ENCODE measurements around the gene ECI1.

Gene ECI1

DNA sequence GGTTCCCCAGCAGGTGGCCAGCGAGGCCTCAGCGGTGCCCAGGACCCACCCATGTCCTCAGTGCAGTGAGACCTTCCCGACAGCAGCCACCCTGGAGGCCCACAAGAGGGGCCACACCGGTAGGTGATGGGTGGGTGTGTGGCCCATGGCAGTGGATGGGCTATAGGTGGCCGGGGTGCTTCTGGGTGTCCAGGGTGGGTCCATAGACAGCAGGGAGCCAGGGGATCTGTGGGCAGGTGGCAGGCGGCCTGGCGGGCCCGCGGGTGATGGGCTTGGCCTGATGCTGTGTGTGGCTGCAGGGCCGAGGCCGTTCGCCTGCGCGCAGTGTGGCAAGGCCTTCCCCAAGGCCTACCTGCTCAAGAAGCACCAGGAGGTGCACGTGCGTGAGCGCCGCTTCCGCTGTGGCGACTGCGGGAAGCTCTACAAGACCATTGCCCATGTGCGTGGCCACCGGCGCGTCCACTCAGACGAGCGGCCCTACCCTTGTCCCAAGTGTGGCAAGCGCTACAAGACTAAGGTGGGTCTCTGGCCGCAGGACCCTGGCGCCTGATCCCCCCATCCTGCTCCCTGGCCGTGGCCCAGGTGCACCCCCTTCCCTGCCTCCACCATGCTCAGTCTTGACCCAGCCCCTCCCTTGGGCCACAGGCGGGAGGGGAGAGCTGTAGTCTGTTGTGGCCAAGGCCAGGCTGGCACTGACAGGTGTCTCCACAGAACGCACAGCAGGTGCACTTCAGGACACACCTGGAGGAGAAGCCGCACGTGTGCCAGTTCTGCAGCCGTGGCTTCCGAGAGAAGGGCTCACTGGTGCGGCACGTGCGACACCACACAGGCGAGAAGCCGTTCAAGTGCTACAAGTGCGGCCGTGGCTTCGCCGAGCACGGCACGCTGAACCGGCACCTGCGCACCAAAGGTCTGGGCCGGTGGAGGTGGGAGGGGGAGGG is 17.2 kb downstream of the ECI1 start:
- no peak for DNase-seq

DNA sequence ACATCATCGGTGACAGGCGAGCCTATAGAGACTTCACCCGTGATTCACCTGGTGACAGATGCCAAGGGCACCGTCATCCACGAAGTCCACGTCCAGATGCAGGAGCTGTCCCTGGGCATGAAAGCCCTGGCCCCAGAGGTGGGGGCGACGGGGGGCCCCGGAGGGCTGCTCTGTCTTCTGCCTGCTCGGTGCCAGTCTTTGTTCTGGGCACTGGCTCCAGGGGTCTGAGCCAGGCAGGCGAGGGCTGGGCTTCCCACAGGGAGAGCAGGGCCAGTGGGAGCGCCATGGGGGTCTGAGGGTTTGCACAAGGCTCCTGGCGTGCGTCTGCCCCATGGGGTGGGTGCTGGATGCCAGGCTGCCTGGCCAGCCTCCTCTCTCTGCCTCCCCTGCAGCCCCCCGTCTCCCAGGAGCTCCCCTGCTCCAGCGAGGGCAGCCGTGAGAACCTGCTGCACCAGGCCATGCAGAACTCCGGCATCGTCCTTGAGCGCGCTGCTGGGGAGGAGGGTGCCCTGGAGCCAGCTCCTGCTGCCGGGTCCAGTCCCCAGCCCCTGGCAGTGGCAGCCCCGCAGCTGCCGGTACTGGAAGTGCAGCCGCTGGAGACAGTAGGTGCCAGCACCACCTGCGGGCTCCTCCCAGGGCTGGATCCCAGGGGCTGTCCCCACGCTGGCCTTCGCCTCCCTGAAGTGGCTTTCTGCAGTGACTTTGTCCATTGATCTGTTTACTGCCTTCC is 18.2 kb downstream of the ECI1 start:
- DNase-seq: no peak

DNA sequence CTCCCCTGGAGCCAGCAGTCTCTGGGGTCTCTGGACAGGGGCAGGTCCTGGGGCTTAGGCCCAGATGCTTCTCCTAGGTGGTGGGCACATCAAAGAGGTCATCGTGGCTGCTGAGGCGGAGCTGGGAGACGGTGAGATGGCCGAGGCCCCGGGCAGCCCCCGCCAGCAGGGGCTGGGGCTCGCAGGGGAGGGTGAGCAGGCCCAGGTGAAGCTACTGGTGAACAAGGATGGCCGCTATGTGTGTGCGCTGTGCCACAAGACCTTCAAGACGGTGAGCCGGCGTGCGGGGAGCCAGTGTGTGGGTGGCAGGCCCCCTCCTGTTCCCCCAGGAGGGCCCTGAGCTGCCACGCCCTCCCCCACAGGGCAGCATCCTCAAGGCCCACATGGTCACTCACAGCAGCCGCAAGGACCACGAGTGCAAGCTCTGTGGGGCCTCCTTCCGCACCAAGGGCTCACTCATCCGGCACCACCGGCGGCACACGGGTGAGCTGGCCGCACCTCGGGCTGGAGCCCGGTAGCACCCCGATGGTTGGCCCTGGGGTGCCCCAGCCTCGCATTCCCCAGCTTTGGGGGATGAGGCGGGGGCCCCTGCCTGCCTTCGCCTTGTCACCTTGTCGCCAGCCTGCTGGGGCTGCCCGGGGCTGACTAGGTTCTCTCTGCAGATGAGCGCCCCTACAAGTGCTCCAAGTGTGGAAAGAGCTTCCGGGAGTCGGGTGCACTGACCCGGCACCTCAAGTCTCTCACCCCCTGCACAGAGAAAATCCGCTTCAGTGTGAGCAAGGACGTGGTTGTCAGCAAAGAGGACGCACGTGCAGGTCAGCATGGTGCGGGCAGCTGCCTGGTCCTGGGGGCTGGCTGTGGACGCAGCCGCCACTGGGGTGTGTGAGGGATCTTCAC is 19.0 kb downstream of the ECI1 start:
- DNase-seq: no peak

DNA sequence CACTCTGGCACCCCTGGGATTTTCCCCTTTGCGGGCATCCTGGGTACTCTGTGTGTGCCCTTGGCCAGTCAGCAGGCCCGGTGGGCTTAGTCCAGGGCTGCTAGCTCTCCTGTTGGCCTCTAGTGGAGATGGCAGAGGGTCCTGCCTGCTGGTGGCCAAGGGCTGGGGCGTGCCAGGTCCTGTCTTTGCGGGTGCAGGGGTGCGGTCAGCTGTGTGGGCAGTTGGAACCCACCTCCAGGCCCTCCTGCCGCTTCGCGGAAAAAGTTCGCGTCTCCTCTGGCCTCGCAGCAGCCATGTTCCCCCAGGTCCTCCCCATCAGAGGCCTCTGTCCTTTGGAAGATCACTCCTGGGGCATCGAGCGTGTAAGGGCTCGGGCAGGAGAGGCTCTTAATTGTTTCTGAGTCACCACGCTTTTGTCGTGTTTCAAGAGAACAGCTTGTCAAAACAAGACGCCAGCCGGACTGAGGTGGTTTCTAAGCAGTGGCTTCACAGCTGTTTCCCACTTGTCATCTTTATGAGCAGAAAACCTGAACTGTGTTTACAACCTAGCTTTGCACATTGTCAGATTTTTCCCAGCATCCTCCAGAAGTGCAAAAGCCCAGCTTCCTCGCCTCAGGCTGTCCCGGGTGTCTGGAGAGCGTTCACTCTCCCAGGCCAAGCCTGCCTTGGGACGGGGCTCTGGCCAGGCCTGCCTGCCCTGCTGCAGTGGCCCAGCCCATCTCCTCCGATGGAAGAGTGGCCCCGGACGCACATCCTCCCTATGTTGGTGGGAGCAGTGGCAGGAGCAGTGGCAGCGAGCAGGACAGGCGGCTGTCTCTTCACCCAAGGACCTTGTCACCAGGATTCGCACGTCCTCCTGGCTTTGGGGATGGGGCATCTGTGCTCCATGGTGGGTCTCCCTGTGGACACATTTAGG is 20.1 kb downstream of the ECI1 start:
- no peak for DNase-seq

DNA sequence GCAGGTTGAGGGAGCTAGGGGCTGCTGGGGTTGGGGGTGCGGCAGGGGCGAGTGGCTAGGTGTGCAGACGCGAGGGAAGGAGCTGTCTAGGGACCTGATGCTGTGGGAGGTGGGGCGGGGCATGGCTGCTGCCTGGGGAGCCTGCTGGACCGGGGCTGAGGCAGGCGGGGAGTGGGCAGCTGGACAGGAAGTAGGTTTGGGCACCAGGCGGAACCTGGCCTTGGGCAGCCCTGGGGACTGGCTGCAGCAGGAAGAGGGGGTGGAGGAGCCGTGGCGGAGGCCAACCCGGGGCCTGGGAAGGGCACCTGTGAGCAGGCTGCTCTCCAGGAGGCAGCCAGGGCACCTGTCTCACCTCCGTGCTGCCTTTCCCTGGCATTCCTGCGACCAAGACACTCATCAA is 21.0 kb downstream of the ECI1 start:
- DNase-seq: no peak

DNA sequence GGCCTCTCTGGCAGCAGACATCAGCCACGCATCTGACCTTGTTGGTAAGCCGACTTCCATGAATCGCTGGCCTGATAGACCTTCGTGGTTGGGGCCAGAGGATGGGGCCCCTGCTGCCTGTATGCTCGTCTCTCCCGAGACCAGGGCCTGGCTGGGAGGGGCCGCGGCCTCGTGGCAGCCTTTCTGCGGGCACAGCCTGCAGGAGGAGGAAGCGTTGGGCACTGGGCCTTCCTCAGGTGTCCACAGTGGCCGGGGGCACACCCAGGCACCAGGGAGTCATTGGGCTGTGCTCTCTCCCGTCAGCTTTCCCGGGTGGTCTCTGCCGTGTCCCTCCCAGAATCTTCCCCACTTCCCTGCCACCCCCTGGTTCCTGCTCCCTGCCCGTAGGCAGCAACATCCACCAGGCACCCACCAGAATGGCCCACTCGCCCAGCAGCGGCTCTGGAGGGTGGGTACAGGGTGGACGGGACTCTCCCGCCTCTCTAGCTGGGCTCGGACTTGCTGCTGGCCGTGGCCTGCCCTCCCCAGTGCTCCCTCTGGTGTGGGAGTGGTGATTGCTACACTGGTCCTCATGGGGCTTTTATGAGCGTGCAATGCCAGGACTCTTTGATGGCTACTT is 21.6 kb downstream of the ECI1 start:
- DNase-seq: no peak

DNA sequence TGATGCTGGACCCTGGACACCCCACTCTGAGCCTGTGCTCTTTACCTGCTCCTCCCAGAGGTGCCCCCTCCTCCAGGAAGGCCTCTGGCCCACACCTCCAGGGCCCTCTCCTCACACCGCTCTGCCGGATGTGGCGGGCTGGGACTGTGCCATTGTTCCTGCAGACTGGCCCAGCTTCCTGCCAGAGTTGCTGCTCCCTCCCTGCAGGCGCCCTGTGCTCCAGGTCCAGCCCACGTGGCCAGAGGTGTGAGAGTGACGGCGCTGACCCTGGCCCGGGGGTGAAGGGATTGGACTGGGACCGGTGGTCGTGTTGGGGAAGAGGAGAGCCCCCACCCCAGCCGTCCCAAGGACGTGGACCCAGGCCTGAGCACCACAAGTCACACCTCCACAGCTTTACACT is 22.3 kb downstream of the ECI1 start:
- no peak for DNase-seq

DNA sequence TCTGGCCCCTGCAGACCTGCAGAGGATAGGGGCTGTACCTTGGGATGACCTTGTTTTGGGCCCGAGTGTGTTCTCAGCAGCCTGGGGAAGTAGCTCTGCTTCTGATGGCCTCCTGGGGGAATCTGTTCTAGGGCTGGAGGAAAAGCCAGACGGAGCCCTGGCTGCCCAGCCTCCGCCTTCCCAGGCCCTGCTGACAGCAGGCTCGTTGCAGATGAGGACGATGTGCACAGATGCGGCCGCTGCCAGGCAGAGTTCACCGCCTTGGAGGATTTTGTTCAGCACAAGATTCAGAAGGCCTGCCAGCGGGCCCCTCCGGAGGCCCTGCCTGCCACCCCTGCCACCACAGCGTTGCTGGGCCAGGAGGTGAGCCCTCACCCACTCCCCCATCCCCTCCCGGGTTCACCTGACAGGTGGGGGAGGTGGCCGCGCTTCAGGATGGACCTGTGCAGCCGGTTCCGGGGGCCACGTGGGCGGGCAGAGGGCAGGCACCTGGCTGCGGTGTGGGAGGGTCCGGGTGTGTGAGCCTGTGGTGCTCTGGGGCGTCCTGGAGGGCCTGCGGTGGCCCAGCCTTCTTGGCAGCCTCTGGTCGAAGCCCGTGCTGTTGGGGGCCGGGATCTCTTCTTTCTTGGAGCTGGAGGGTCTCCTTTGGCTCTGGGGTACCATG is 23.1 kb downstream of the ECI1 start:
- no peak for DNase-seq

DNA sequence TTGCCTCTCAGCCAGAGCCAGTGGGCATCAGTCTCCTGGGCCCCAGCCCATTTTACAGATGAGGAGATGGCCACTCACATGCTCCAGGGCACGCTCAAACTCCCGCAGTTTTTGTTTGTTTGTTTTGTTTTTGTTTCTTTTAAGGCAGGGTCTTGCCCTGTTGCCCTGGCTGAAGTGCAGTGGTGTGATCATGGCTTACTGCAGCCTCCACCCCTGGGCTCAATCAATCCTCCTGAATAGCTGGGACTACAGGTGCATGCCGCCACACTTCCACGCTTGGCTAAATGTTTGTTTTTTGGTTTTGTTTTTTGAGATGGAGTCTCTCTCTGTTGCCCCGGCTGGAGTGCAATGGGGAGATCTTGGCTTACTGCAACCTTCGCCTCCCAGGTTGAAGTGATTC is 24.5 kb downstream of the ECI1 start:
- DNase-seq: no peak

DNA sequence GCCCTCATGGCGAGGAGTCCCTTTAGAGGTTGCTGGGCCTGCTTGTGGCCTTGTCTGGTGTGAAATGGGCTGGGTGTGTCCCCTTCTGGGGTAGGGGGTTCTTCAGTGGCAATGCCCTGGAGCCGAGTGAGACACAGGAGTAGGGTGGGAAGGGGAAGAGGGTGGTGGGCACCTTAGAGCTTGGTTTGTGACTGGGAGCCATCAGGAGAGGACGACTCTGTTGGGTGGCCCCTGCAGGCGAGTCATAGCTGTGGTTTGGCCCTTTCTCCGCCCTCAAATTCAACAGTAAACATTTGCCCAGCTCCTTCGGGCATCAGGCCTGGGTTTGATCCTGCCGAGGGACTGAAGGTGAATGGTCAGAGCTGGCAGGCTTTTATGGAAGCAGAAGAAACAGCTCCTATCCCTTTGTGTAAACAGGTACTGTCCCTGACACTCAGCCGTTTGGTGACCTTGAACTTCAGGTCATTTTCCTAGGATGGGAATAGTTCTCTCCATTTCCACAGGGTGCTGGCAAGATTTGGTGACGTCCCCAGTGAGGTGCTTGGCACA is 25.1 kb downstream of the ECI1 start:
- DNase-seq: no peak

DNA sequence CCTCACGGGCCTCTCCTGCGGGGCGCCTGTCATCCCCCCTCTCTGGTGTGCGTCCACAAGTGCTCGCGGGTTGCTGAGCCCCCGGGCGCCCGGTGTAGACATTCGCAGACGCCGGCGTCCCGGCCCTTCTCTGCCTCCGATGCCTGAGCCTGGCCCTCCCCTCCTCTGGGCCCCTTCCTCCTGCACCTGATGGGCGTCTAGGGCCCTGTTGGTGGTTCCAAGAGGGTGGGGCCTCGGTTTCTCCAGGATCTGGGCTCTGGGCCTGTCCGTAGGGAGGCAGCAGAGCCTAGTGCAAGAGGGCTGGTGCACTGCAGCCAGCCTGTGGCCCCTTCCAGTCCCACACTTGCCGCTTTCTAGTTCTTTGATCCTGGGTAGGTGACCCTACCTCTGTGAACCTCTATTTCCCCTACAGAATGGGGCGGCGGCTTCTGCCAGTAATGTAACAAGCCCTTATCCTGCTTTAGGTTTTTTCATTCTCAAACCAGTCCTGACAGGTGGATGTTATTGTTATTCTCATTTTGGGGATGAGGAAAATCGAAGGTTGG is 27.4 kb downstream of the ECI1 start:
- DNase-seq: peak in 9 of 56 donors; percentile 23 to 62 (median 40)

DNA sequence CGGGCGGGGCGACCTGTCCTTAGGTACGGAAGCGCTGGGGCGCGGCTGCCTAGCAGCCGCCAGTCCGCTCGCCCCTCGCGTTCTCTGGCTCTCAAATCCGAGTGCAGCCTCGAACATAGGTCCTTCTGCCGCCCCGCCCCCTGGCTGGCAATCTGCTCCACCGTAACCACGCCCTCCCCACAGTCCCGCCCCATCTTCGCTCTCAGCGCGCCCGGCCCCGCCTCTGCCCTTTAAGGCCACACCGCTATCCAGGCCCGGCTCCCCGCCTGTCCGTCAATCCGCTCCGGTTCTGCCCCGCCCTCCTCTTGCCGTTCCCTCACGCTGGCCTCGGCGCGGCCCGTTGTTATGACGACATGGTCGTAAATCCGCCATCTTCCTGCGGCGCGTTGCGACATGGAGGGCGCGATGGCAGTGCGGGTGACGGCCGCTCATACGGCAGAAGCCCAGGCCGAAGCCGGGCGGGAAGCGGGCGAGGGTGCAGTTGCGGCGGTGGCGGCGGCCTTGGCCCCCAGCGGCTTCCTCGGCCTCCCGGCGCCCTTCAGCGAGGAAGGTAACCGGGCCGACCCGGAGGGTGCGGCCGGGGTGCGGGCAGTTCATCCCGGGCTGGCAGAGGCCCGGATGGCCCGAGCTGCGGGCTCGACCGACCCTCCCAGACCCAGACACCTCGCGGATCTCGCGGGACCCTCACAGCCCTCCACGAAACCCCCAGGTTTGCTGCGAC is 28.0 kb downstream of the ECI1 start, which contains the start of gene E4F1:
E4F1 (plus strand) TSS at position 371 of the 721 bp plus-strand sequence; CDS start at position 394, 23 bp downstream.
- peak; percentile 68 to 99 (median 97) for DNase-seq

DNA sequence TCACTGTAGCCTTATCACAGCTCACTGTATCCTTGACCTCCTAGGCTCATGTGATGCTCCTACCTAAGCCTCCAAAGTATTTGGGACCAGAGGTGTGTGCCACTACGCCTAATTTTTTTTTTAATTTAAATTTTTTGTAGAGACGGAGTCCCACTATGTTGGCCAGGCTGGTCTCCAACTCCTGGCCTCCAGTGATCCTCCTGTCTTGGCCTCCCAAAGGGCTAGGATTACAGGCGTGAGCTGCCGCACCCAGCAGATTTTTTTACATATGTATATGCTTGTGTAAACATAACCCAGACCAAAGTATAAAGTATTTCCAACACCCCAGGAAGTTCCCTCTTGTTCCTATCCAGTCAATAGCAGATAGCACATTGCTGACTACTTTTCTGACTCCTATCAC is 35.1 kb downstream of the ECI1 start:
- DNase-seq: no peak

DNA sequence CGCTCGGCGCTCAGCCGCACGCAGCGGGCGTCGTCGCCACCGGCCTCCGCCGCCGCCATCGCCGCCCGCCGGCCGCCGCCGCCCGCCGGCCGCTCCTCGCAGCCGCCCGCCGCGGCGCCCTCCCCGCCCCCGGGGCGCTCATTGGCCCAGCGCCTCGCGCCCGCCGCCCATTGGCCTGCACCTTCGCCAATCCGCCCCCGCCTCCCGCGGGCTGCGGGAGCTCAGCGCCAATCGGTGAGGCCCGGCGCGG is 36.7 kb downstream of the ECI1 start, which contains the start of gene PGP:
PGP (minus strand) TSS at position 122 of the 250 bp plus-strand sequence; CDS start at position 59, 63 bp downstream.
- DNase-seq: no peak

DNA sequence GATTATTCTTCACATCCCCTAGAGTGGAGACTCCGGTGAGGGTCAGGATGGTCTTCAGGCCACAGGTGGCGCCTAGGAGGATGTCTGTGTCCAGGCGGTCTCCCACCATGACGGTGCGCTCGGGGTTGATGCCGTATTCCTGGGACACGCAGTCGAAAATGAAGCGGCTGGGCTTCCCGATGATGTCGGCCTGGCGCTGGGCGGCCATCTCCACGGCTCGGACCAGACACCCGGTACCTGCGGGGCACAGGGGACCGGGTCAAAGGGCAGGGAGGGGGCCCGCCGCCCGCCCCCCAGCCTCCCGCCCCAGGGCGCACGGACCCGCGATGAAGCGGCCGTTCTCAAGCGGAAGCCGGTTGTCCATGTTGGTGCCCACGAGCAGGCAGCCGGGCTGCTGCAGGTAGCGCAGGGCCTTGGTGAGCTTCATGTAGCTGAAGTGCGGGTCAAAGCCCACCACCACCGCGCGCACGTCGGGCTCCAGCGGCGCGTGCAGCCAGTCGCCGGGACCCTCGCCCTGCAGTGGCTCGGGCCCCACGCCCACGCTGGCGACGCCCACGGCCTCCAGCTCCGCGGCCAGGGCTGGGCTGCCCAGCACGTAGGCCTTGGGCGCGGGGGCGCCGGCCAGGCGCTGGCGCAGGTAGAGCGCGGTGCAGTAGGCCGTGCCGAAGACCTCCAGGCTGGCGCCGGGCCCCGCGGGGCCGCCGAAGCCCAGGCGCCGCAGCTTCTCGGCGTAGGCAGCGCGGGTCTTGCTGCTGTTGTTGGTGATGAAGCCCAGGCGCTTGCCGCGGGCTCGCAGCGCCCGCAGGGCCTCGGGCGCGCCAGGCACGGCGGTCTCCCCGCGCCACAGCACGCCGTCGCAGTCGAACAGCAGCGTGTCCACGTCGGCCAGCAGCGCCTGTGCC is 37.3 kb downstream of the ECI1 start:
- no peak for DNase-seq

DNA sequence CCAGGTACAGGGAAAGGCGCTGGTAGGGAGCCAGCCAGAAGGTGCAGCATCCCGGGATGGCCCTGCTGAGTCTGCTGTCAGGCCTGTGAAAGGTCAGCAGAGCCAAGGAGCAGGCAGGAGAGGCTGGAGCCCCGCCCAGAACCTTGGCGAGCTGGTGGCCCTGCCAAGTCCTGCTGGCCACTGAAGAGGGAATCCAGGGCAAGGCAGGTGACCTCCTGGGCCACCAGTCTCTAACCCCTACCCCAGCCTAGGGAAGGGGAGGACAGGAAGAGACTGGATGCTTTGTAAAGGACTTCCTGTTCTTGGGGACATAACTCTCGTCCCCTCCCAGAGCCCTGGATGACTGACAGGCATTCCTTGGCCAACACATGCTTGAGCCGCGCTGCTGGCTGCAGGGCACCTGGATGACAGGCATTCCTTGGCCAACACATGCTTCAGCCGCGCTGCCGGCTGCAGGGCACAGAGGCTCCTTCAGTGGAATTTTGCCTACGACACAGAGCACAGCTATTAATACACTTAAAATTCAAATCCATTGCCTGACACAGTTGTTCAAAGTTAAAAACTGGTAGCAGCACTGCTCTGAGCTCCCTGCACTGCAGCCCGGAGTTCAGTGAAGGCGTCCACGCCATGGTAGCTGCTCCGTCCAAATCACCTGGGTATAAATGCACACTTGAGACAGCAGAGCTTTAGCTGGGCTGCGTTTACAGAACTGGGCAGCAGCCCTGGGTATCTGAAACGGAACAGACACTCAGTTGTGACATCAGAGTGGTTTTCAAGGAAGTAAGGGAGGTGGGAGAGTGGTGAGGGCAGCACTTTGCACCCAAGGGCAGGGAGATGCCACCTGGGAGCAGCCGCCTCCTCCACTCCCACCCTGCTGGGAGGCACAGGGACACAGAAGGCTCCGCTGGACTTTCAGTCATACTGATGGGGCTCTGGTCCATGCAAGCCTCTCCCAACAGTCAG is 38.7 kb downstream of the ECI1 start:
- DNase-seq: no peak

All from nucleus accumbens (tissue), 56 donors.